HCT116 (cell line): ENCODE data around the gene KIF13A.

Source experiments
- CEBPB ChIP-seq: IDR thresholded peaks from 2 replicates; pipeline ENCODE4 v1.6.1; 2012; ENCODE audit warnings: low read depth
- EZH2 ChIP-seq: fragments of 200-600 bp; sonication (generic); IDR thresholded peaks from 2 replicates; pipeline ENCODE4 v1.6.1; 2017; ENCODE audit warnings: antibody characterized with exemption, mixed run types
- EZH2phosphoT487 ChIP-seq: fragments of 200-600 bp; IDR thresholded peaks from 2 replicates; pipeline ENCODE4 v1.6.1; 2018; ENCODE audit warnings: antibody characterized with exemption, borderline replicate concordance
- POLR2AphosphoS5 ChIP-seq: IDR thresholded peaks from 2 replicates; pipeline ENCODE4 v1.6.1; 2011; ENCODE audit warnings: mild to moderate bottlenecking, low read depth, low read length, moderate library complexity
- RAD21 ChIP-seq: IDR thresholded peaks from 2 replicates; pipeline ENCODE4 v1.6.1; 2012; ENCODE audit warnings: low read depth, mild to moderate bottlenecking
- SIN3A ChIP-seq: IDR thresholded peaks from 2 replicates; pipeline ENCODE4 v1.6.1; 2012; ENCODE audit warnings: low read depth
- TF ChIP-seq, protein P1 (sequence below), 3 experiments: fragments of 200-600 bp in 1 of 3; sonication (generic) in 1 of 3; IDR thresholded peaks in 2 of 3; conservative IDR thresholded peaks in 1 of 3; 2 replicates each; pipeline ENCODE4 v1.5.1; 2012 to 2017; ENCODE audit warnings: low read depth in 2 of 3, low read length in 2 of 3, antibody characterized with exemption in 1 of 3, borderline replicate concordance in 1 of 3, control low read depth in 1 of 3, mild to moderate bottlenecking in 1 of 3, mixed read lengths in 1 of 3, mixed run types in 1 of 3, moderate library complexity in 1 of 3; ENCODE audit not compliant: insufficient read depth in 1 of 3
- TF ChIP-seq, protein P2 (sequence below): IDR thresholded peaks from 2 replicates; pipeline ENCODE4 v1.6.1; 2012

GRCh38 chr6:17851720-17852161, 135.7 kb downstream of the KIF13A start:
- TF ChIP-seq EZH2, result no peak
- no peak for TF ChIP-seq CEBPB
- no peak for TF ChIP-seq RAD21
- TF ChIP-seq, protein P1, sequence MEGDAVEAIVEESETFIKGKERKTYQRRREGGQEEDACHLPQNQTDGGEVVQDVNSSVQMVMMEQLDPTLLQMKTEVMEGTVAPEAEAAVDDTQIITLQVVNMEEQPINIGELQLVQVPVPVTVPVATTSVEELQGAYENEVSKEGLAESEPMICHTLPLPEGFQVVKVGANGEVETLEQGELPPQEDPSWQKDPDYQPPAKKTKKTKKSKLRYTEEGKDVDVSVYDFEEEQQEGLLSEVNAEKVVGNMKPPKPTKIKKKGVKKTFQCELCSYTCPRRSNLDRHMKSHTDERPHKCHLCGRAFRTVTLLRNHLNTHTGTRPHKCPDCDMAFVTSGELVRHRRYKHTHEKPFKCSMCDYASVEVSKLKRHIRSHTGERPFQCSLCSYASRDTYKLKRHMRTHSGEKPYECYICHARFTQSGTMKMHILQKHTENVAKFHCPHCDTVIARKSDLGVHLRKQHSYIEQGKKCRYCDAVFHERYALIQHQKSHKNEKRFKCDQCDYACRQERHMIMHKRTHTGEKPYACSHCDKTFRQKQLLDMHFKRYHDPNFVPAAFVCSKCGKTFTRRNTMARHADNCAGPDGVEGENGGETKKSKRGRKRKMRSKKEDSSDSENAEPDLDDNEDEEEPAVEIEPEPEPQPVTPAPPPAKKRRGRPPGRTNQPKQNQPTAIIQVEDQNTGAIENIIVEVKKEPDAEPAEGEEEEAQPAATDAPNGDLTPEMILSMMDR (IDR thresholded peaks at IDR 0.05 in 2 of 3, conservative IDR thresholded peaks at IDR 0.05 in 1 of 3; ENCODE audit: borderline replicate concordance in 1 of 3, insufficient read depth in 1 of 3, low read depth in 2 of 3, low read length in 2 of 3), result no peak
- TF ChIP-seq POLR2AphosphoS5, result no peak
- TF ChIP-seq, protein P2, sequence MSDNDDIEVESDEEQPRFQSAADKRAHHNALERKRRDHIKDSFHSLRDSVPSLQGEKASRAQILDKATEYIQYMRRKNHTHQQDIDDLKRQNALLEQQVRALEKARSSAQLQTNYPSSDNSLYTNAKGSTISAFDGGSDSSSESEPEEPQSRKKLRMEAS, result no peak
- no peak for TF ChIP-seq EZH2phosphoT487
- no peak for TF ChIP-seq SIN3A
